ENCODE data around the gene PTGS1.

PTGS1 gene

DNA sequence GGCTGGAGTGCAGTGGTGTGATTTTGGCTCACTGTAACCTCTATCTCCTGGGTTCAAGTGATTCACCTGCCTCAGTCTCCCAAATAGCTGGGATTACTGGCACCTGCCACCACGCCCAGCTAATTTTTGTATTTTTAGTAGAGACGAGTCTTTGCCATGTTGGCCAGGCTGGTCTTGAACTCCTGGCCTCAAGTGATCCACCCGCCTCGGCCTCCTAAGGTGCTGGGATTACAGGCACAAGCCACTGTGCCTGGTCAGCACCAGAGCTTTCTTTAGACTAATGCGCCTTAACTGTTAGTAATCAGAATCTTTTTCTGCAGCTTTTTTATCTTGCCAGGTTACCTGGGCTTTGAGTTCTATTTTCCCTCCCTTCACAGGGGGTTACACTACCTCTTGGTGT, 18.4 kb downstream of the PTGS1 start:
- Histone ChIP-seq H3K36me3 (ENCODE audit: control insufficient read depth, insufficient read depth, low read length) (no peaks in the 10 kb centered on the region), H3K27me3 (ENCODE audit: control insufficient read depth, insufficient read depth, low read length) (no peaks in the 10 kb centered on the region), H3K9ac (ENCODE audit: low read length) (no peak overlapping the region), H3K27ac (ENCODE audit: low read depth, low read length) (no peak overlapping the region), H3K4me3 (ENCODE audit: low read depth, low read length) (no peak overlapping the region), H3K4me1 (ENCODE audit: control insufficient read depth, insufficient read depth, low read length) (no peaks in the 10 kb centered on the region), H3K9me3 (ENCODE audit: control insufficient read depth, insufficient read depth, low read depth, low read length) (no peaks in the 10 kb centered on the region)

DNA sequence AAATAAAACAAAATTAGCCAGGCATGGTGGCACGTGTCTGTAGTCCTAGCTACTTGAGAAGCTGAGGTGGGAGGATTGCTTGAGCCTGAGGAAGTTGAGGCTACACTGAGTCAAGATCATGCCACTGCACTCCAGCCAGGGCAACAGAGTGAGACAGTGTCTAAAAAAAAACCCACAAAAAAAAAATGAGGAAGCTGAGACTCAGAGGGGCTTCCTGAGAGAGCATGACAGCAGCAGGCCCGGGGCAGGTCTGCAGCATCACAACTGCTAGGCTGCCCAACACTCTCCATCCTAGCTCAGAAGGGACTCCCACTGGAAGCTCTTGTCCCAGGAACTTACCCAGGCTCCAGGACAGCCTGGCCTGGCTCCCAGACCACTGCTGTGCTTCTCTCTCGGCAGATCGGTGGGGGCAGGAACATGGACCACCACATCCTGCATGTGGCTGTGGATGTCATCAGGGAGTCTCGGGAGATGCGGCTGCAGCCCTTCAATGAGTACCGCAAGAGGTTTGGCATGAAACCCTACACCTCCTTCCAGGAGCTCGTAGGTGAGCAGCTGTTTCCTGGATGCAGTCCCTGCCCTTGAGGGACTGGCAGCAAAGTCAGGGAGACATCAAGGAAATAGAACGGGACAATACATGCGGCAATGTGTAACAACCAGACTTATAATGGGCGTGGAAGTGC, 19.1 kb downstream of the PTGS1 start:
- no peak overlapping the region for H3K27ac ChIP-seq (ENCODE audit: low read depth, low read length)
- no peaks in the 10 kb centered on the region for H3K9me3 ChIP-seq (ENCODE audit: control insufficient read depth, insufficient read depth, low read depth, low read length)
- H3K4me3 ChIP-seq (ENCODE audit: low read depth, low read length), result no peak overlapping the region
- no peaks in the 10 kb centered on the region for H3K4me1 ChIP-seq (ENCODE audit: control insufficient read depth, insufficient read depth, low read length)
- H3K9ac ChIP-seq (ENCODE audit: low read length), result no peak overlapping the region
- no peaks in the 10 kb centered on the region for H3K36me3 ChIP-seq (ENCODE audit: control insufficient read depth, insufficient read depth, low read length)
- no peaks in the 10 kb centered on the region for H3K27me3 ChIP-seq (ENCODE audit: control insufficient read depth, insufficient read depth, low read length)

DNA sequence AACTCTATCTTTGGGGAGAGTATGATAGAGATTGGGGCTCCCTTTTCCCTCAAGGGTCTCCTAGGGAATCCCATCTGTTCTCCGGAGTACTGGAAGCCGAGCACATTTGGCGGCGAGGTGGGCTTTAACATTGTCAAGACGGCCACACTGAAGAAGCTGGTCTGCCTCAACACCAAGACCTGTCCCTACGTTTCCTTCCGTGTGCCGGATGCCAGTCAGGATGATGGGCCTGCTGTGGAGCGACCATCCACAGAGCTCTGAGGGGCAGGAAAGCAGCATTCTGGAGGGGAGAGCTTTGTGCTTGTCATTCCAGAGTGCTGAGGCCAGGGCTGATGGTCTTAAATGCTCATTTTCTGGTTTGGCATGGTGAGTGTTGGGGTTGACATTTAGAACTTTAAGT, 21.5 kb downstream of the PTGS1 start:
- Histone ChIP-seq H3K27me3 (ENCODE audit: control insufficient read depth, insufficient read depth, low read length) (no peaks in the 10 kb centered on the region), H3K9ac (ENCODE audit: low read length) (no peak overlapping the region), H3K27ac (ENCODE audit: low read depth, low read length) (no peak overlapping the region), H3K36me3 (ENCODE audit: control insufficient read depth, insufficient read depth, low read length) (no peaks in the 10 kb centered on the region), H3K4me1 (ENCODE audit: control insufficient read depth, insufficient read depth, low read length) (no peaks in the 10 kb centered on the region), H3K4me3 (ENCODE audit: low read depth, low read length) (no peak overlapping the region), H3K9me3 (ENCODE audit: control insufficient read depth, insufficient read depth, low read depth, low read length) (no peaks in the 10 kb centered on the region)

DNA sequence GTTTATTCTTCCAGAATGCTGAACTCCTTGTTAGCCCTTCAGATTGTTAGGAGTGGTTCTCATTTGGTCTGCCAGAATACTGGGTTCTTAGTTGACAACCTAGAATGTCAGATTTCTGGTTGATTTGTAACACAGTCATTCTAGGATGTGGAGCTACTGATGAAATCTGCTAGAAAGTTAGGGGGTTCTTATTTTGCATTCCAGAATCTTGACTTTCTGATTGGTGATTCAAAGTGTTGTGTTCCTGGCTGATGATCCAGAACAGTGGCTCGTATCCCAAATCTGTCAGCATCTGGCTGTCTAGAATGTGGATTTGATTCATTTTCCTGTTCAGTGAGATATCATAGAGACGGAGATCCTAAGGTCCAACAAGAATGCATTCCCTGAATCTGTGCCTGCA, 21.9 kb downstream of the PTGS1 start:
- no peaks in the 10 kb centered on the region for H3K4me1 ChIP-seq (ENCODE audit: control insufficient read depth, insufficient read depth, low read length)
- no peaks in the 10 kb centered on the region for H3K27me3 ChIP-seq (ENCODE audit: control insufficient read depth, insufficient read depth, low read length)
- H3K36me3 ChIP-seq (ENCODE audit: control insufficient read depth, insufficient read depth, low read length), result no peaks in the 10 kb centered on the region
- H3K9ac ChIP-seq (ENCODE audit: low read length), result no peak overlapping the region
- no peak overlapping the region for H3K27ac ChIP-seq (ENCODE audit: low read depth, low read length)
- H3K9me3 ChIP-seq (ENCODE audit: control insufficient read depth, insufficient read depth, low read depth, low read length), result no peaks in the 10 kb centered on the region
- H3K4me3 ChIP-seq (ENCODE audit: low read depth, low read length), result no peak overlapping the region

DNA sequence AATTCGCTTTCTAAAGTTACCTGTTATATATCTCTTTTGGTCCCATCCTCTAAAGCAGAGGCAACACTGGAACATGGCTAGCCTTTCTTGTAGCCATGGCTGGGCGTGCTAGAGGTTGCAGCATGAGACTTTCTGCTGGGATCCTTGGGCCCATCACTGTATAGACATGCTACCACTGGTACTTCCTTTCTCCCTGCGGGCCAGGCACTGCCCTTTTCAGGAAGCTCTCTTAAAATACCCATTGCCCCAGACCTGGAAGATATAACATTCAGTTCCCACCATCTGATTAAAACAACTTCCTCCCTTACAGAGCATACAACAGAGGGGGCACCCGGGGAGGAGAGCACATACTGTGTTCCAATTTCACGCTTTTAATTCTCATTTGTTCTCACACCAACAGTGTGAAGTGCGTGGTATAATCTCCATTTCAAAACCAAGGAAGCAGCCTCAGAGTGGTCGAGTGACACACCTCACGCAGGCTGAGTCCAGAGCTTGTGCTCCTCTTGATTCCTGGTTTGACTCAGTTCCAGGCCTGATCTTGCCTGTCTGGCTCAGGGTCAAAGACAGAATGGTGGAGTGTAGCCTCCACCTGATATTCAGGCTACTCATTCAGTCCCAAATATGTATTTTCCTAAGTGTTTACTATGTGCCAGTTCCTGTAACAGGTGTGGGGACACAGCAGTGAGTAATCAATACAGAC, 22.6 kb downstream of the PTGS1 start:
- no peaks in the 10 kb centered on the region for H3K4me1 ChIP-seq (ENCODE audit: control insufficient read depth, insufficient read depth, low read length)
- no peaks in the 10 kb centered on the region for H3K36me3 ChIP-seq (ENCODE audit: control insufficient read depth, insufficient read depth, low read length)
- no peak overlapping the region for H3K9ac ChIP-seq (ENCODE audit: low read length)
- H3K27me3 ChIP-seq (ENCODE audit: control insufficient read depth, insufficient read depth, low read length), result no peaks in the 10 kb centered on the region
- no peaks in the 10 kb centered on the region for H3K9me3 ChIP-seq (ENCODE audit: control insufficient read depth, insufficient read depth, low read depth, low read length)
- no peak overlapping the region for H3K4me3 ChIP-seq (ENCODE audit: low read depth, low read length)
- H3K27ac ChIP-seq (ENCODE audit: low read depth, low read length), result no peak overlapping the region

DNA sequence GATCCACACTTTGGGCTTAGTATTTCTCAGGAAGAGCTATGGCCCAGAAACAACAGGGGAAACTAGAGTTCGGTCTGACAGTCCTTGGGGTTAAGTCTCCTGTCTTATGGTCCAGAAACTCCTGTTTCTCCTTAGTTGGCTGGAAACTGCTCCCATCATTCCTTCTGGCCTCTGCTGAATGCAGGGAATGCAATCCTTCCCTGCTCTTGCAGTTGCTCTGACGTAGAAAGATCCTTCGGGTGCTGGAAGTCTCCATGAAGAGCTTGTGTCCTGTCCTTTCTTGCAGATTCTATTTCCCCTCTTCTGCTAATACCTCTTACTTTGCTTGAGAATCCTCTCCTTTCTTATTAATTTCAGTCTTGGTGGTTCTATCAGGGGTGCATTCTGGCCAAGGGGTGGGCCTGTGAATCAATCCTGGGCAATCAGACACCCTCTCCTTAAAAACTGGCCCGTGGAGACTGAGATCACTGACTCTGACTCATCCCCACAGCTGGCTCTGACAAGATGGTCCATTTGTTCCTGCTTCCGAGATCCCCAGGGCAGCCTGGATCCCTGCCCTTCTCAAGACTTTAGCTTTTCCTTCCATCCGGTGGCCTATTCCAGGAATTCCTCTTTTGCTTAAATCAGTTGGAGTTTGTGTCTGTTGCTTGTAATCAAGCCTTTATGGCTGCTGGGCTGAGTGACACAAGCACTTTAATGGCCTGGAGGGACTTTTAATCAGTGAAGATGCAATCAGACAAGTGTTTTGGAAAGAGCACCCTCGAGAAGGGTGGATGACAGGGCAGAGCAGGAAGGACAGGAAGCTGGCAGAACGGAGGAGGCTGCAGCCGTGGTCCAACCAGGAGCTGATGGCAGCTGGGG, 23.7 kb downstream of the PTGS1 start:
- Histone ChIP-seq H3K9ac (ENCODE audit: low read length) (no peak overlapping the region), H3K36me3 (ENCODE audit: control insufficient read depth, insufficient read depth, low read length) (no peaks in the 10 kb centered on the region), H3K4me1 (ENCODE audit: control insufficient read depth, insufficient read depth, low read length) (no peaks in the 10 kb centered on the region), H3K27ac (ENCODE audit: low read depth, low read length) (no peak overlapping the region), H3K9me3 (ENCODE audit: control insufficient read depth, insufficient read depth, low read depth, low read length) (no peaks in the 10 kb centered on the region), H3K27me3 (ENCODE audit: control insufficient read depth, insufficient read depth, low read length) (no peaks in the 10 kb centered on the region), H3K4me3 (ENCODE audit: low read depth, low read length) (no peak overlapping the region)

DNA sequence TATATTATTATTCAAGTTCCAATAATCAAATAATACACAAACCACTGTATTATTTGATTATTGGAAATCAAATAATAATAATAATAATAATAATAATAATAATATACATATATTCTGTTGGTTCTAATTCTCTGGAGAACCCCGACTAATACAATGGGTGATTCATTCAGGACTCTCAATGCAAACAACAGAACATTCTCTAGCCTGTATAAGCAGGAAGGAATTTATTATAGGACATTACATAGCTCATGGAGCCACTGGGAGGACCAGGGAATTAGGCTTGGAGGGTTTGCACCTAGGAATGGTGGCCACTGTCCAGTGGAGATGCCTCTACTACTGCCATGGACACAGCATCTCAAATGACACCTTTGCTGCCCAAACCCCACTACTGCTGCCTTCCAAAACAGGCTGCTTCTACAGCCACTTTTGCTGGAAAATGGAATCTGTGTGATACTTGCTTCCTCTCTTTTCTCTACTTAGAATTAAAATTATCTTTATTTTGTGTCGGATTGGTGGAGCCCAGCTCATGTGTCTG, 25.9 kb downstream of the PTGS1 start:
- H3K27ac ChIP-seq (ENCODE audit: low read depth, low read length), result no peak overlapping the region
- no peak overlapping the region for H3K9ac ChIP-seq (ENCODE audit: low read length)
- no peaks in the 10 kb centered on the region for H3K9me3 ChIP-seq (ENCODE audit: control insufficient read depth, insufficient read depth, low read depth, low read length)
- H3K4me1 ChIP-seq (ENCODE audit: control insufficient read depth, insufficient read depth, low read length), result no peaks in the 10 kb centered on the region
- no peaks in the 10 kb centered on the region for H3K36me3 ChIP-seq (ENCODE audit: control insufficient read depth, insufficient read depth, low read length)
- H3K4me3 ChIP-seq (ENCODE audit: low read depth, low read length), result no peak overlapping the region
- no peaks in the 10 kb centered on the region for H3K27me3 ChIP-seq (ENCODE audit: control insufficient read depth, insufficient read depth, low read length)

DNA sequence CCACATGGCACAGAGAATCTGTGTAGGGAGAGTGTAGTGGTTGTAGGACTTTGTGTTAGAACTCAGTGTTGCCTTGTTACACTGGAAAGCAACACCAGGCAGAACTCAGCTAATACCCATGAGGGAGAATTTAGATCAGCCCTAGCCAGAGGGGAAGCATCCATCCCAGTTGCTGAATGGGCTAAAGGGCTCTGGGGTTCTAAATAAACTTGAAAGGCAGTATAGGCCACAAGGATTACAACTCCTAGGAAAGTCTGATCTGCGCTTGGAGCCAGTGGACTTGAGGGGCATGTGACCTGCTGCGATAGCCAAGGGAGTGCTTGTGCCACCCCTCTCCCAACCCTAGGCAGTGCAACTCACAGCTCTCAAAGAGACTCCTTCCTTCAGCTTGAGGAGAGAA, 26.9 kb downstream of the PTGS1 start:
- Histone ChIP-seq H3K4me1 (ENCODE audit: control insufficient read depth, insufficient read depth, low read length) (no peaks in the 10 kb centered on the region), H3K27me3 (ENCODE audit: control insufficient read depth, insufficient read depth, low read length) (no peaks in the 10 kb centered on the region), H3K36me3 (ENCODE audit: control insufficient read depth, insufficient read depth, low read length) (no peaks in the 10 kb centered on the region)

DNA sequence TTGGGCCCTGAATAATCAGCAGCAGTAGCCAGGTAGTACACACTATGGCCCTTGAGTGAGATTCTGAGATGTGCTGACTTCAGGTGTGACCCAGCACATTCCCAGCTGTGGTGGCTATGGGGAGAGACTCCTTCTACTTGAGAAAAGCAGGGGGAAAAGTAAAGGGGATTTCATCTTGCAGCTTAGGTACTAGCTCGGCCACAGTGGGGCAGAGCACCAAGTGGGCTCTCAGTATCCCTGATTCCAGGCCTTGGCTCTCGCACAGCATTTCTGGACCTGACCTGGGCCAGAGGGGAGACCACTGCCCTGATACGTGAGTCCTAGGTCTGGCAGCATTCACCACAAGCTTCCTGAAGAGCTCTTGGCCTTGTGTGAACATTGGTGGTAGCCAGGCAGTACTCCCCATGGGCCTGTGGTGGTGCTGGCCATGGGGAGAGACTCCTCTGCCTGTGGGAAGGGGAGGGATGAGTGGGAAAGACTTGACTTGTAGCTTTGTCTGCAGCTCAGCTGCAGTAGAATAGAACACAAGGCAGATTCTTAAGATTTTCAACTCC, 27.6 kb downstream of the PTGS1 start:
- Histone ChIP-seq H3K9ac (ENCODE audit: low read length) (no peak overlapping the region), H3K27ac (ENCODE audit: low read depth, low read length) (no peak overlapping the region), H3K36me3 (ENCODE audit: control insufficient read depth, insufficient read depth, low read length) (no peaks in the 10 kb centered on the region), H3K9me3 (ENCODE audit: control insufficient read depth, insufficient read depth, low read depth, low read length) (no peaks in the 10 kb centered on the region), H3K27me3 (ENCODE audit: control insufficient read depth, insufficient read depth, low read length) (no peaks in the 10 kb centered on the region), H3K4me3 (ENCODE audit: low read depth, low read length) (no peak overlapping the region), H3K4me1 (ENCODE audit: control insufficient read depth, insufficient read depth, low read length) (no peaks in the 10 kb centered on the region)

More for the DNA sequence above, 26.9 kb downstream of the PTGS1 start:
- Histone ChIP-seq H3K9me3 (ENCODE audit: control insufficient read depth, insufficient read depth, low read depth, low read length) (no peaks in the 10 kb centered on the region), H3K9ac (ENCODE audit: low read length) (no peak overlapping the region), H3K27ac (ENCODE audit: low read depth, low read length) (no peak overlapping the region), H3K4me3 (ENCODE audit: low read depth, low read length) (no peak overlapping the region)

DNA sequence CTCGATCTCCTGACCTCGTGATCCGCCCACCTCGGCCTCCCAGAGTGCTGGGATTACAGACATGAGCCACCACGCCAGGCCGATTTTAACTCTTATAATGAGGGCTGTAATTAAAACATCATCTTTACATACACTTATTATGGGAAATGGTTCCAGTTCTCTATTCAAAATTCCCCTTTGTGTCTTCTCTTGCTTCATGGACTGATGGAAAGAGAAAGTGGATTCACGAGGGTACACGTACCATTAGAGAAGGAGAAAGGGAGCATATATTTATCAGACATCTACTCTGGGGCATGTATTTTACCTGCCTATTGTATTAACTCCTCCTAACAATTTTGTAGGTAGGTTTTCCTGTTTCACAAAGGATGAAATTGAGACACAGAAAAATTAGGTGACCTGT, 31.1 kb downstream of the PTGS1 start:
- H3K27me3 ChIP-seq (ENCODE audit: control insufficient read depth, insufficient read depth, low read length), result peaks cover 6% of the 10 kb centered on the region; the same call in 1 of the 2 replicates
- H3K4me3 ChIP-seq (ENCODE audit: low read depth, low read length), result no peak overlapping the region
- H3K4me1 ChIP-seq (ENCODE audit: control insufficient read depth, insufficient read depth, low read length), result no peaks in the 10 kb centered on the region
- H3K27ac ChIP-seq (ENCODE audit: low read depth, low read length), result no peak overlapping the region
- no peak overlapping the region for H3K9ac ChIP-seq (ENCODE audit: low read length)
- peaks cover 6% of the 10 kb centered on the region; the same call in 1 of the 2 replicates for H3K9me3 ChIP-seq (ENCODE audit: control insufficient read depth, insufficient read depth, low read depth, low read length)
- H3K36me3 ChIP-seq (ENCODE audit: control insufficient read depth, insufficient read depth, low read length), result no peaks in the 10 kb centered on the region

All from HUES6 (cell line).